Ishikawa (cell line): ENCODE data around the gene RAP1GAP2.

Source experiments
- CEBPB ChIP-seq: IDR thresholded peaks from 2 replicates; pipeline ENCODE4 v1.6.1; 2012
- EGR1 ChIP-seq: IDR thresholded peaks from 2 replicates; pipeline ENCODE4 v1.6.1; 2012
- FOXM1 ChIP-seq: IDR thresholded peaks from 2 replicates; pipeline ENCODE4 v1.6.1; 2012; ENCODE audit warnings: low read depth, borderline replicate concordance
- RAD21 ChIP-seq: IDR thresholded peaks from 2 replicates; pipeline ENCODE4 v1.6.1; 2012; ENCODE audit warnings: low read depth
- TF ChIP-seq, protein P1 (sequence below): IDR thresholded peaks from 2 replicates; pipeline ENCODE4 v1.6.1; 2012; ENCODE audit warnings: low read depth, mild to moderate bottlenecking
- TF ChIP-seq, protein P2 (sequence below): IDR thresholded peaks from 2 replicates; pipeline ENCODE4 v1.6.1; 2012

DNA sequence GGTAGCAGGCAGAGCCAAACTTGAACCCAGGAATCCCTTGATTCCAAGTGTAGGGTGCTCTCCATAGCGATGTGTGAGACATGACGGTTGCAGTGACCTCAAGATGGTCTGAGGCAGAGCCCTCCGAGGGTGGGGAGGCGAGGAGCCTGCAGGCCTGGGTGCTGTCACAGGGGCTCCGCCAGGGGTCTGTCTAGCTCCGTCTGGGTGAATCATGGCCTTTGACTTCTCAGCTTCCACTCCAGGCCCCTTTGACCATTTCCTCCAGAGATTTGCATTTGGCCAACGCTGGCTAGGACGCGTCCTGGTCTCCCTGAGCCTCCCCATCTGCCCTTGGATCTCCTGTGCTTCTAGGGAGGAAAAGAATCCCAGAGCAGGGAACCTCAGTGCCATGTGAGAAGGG, 104.6 kb downstream of the RAP1GAP2 start:
- TF ChIP-seq CEBPB = no peak
- no peak for TF ChIP-seq EGR1
- TF ChIP-seq, protein P1, sequence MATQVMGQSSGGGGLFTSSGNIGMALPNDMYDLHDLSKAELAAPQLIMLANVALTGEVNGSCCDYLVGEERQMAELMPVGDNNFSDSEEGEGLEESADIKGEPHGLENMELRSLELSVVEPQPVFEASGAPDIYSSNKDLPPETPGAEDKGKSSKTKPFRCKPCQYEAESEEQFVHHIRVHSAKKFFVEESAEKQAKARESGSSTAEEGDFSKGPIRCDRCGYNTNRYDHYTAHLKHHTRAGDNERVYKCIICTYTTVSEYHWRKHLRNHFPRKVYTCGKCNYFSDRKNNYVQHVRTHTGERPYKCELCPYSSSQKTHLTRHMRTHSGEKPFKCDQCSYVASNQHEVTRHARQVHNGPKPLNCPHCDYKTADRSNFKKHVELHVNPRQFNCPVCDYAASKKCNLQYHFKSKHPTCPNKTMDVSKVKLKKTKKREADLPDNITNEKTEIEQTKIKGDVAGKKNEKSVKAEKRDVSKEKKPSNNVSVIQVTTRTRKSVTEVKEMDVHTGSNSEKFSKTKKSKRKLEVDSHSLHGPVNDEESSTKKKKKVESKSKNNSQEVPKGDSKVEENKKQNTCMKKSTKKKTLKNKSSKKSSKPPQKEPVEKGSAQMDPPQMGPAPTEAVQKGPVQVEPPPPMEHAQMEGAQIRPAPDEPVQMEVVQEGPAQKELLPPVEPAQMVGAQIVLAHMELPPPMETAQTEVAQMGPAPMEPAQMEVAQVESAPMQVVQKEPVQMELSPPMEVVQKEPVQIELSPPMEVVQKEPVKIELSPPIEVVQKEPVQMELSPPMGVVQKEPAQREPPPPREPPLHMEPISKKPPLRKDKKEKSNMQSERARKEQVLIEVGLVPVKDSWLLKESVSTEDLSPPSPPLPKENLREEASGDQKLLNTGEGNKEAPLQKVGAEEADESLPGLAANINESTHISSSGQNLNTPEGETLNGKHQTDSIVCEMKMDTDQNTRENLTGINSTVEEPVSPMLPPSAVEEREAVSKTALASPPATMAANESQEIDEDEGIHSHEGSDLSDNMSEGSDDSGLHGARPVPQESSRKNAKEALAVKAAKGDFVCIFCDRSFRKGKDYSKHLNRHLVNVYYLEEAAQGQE = no peak
- TF ChIP-seq, protein P2, sequence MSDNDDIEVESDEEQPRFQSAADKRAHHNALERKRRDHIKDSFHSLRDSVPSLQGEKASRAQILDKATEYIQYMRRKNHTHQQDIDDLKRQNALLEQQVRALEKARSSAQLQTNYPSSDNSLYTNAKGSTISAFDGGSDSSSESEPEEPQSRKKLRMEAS = no peak
- TF ChIP-seq FOXM1 = no peak
- TF ChIP-seq RAD21 = no peak
